Kidney capillary endothelial cell (primary cell): ENCODE measurements around the gene R3HDM2.
"Not testable (repeated sequence)": the region's sequence is repeated elsewhere in the genome, so short reads cannot be mapped to it uniquely, and the experiment has no call there.

Experiments used
- DNase-seq: peaks from one replicate; pipeline ENCODE4 v3.0.0-alpha.2; 2018; ENCODE audit warnings: low spot score

Gene R3HDM2

DNA sequence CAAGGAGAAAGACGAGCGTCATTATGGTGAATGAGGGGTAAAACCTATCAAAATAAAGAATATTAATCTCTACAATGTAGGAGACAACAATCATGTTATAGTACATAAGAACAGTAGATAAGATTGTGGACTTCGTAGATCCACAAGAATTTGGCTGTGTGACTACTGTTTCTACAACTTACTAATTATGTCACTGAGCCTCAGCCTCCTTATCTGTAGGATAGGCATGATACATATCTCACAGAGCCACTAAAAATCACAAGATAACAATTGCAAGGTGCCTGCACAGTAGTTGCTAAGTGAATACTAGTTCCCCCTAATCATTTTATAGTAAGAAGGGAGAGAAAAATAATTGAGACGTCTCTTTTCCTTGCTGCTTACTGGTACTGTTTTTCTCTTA is 101.6 kb downstream of the R3HDM2 start:
- no peak for DNase-seq

DNA sequence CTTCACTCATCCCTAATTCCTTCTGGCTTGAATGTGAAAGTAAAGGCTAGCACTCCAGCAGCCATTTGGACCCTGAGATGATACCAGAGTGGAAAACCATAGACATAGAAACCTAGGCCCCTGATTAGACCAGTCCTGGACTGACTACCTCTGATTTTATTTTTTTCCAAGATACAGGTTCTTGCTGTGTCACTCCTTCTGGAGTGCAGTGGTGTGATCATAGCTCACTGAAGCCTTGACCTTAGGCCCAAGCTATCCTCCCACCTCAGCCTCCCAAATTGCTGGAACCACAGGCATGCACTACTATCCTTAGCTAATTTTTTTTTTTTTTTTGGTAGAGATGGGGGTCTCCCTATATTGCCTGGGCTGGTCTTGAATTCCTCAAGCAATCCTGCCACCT is 105.4 kb downstream of the R3HDM2 start:
- DNase-seq, result no peak

DNA sequence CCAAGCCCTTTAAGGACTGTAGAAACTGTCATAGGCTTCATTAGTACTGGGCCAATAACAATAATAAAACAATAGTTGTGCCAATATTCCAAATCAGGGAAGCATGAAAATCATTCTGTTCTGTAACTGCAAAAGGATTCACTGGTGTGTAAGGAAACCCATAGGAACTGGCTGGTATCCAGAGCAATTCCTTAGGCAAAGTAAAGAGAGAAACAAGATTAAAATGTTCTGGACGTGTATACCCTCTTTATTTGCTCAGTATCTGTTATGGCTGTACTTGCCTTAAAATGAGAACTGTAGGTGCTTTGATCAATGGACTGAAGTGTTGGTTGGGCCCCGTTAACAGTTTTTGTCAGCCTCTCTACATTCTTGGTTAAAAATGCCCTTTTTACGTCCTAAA is 107.4 kb downstream of the R3HDM2 start:
- no peak for DNase-seq

DNA sequence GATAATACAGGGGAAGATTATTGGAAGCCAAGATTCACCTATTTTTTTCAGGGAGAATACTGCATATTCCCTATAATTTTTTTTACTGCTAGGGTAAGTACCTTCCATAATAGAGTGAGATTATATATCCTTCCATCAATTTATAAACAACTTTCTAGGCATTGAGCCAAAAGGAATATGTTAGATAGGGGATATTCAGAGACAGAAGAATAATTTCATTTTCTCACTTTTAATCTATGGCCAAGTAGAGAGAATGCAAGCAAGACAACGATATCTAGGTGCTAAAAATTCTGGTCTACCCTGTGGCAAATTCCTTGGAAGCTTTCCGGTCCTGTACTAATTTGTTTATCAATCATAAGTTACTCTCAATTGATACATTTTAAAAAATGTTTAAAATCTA is 110.2 kb downstream of the R3HDM2 start:
- DNase-seq, result no peak

DNA sequence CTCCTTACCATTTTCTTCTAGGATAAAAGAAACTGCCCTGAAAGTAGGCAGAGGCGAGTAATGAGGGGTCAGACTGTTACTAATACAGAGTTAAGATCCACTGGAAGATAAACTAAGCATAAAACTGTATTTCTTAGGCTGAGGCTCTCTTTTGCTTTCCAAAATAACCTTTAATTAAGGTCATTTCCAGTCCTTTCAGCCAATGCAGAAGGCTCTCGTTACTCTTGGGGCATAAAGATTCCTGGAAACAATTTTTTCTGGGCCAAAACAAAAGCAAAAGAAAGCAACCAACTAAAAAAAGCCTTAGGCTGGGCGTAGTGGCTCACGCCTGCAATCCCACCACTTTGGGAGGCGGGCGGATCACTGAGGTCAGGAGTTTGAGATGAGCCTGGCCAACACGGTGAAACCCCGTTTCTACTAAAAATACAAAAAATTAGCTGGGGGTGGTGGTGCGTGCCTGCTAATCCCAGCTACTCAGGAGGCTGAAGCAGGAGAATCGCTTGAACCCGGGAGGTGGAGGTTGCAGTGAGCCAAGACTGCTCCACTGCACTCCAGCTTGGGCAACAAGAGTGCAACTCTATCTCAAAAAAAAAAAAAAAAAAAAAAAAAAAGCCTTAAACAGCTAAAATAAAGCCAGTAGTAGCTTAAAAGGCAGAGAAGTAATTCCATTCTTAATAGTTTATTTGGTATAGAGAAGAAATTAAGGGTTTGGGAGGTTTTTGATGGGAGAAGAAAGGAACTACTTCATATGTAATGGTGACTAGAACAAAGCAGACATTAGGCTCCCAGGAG is 111.0 kb downstream of the R3HDM2 start:
- DNase-seq, result no peak

DNA sequence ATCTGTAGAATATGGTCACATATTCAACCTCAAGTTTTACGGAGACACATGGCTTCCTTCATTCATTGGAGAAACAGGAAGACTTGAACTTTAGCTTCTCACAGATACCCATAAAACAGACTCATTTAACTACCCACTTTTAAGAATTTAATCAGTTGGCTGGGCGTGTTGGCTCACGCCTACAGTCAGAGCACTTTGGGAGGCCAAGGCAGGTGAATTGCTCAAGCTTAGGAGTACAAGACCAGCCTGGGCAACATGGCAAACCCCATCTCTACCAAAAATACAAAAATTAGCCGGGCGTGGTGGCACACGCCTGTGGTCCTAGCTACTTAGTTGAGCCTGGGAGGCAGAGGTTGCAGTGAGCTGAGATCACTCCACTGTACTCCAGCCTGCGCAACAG is 115.2 kb downstream of the R3HDM2 start:
- no peak for DNase-seq

DNA sequence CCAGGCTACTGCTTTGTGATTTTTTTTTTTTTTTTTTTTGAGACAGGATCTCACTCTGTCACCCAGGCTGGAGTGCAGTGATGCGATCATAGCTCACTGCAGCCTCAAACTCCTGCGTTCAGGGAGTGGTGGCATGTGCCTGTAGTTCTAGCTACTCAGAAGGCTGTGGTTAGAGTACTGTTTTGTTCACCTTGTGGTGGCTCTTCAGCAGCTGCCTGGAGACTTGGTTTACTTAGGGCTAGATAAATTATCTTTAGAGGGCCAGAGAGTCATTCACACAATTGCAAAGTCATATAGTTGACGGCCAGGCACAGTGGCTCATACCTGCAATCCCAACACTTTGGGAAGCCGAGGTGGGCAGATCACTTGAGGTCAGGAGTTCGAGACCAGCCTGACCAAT is 118.6 kb downstream of the R3HDM2 start:
- not testable (repeated sequence) for DNase-seq

DNA sequence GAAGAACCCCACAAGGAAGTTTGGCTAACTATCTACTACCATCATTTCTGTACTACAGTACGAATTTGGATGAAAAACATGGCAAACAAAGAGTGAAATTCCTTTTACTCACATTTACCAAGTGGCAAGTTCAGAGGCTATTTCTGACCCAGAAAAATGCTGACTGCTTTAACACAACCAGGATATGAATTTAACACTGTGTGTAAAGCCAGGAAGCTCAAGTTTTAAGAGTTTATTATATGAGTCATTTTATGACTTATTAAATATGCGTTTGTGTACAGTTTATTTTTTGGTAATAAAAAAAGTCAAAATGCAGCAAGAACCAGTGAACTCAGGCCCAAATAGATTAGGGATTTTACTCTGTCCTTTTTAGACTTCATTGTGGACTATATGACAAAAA is 121.4 kb downstream of the R3HDM2 start:
- peak; percentile 65 for DNase-seq

DNA sequence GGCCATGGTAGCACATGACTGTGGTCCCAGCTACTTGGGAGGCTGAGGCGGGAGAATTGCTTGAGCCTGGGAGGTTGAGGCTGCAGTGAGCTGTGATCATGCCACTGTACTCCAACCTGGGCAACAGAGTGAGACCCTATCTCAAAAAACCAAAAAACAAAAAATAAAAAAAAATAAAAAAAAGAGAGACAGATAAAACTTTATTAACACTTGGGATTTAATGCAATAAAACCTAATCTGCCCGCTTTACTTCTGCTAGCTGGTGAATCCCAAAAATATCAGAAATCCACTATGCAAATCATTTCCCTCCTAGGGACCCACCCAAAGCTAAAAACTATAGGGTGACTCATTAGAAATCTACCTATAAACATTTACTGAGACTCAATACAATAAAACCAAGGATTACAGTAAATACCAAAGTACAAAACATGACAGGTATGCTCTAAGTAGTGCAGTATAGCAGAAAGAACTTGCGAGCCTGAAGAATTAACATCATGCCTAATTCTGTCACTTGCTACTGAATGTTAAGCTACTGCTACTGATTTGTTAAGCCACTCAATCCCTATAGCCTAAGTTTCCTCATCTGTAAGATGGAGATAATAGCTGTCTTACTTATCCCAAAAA is 129.8 kb downstream of the R3HDM2 start:
- DNase-seq, result no peak

DNA sequence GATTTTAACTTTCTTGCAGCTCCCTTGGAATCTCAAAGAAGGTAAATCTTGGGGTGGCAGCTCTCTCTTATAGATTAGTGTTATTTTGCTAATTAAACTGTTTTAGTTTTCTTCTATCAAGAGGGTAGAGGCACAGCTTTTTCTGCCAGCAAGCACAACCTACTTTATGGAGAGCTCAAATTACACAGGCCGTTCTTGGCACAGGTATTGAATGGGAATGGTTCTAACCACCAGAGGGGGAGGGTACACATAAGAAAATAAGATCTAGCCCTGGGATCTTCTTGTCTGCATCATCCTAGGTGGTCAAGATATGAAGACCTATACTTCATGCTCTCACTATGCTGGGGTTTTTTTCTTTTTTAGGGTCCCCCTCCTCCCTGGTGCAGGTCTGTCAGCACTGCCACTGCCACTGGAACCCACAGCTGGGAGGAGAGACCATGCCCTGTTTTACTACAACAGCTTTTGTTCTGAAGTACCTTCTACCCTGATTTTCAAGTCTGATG is 131.3 kb downstream of the R3HDM2 start:
- DNase-seq, result no peak

DNA sequence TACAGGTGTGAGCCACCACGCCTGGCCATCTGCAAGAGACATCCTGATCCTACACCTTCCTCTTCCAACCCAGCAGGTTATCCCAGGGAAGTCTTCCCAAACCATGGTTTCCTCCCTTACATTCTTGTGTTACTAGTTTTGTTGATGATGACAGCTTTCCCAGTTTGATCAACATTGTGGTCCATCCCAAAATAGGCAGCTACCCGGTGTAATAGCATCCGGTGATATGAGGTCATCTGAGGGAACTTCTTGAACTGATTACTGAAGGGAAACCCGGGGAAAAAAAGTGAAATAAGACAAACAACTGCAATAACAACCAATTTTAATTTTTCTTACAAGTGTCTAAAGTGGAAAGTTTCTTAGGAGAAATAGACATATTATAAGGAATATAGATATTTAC is 134.6 kb downstream of the R3HDM2 start:
- no peak for DNase-seq

DNA sequence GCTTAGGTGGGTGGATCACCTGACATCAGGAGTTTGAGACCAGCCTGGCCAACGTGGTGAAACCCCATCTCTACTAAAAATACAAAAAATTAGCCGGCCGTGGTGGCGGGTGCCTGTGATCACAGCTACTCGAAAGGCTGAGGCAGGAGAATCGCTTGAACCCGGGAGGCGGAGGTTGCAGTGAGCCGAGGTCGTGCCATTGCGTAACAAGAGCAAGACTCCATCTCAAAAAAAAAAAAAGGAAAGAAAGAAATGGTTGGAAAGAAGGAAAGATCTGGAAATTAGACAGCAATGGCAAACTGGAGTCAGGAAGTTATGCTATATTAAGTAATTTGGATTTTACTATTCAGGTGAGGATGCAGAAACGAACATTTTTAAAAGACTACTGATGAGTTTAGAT is 148.8 kb downstream of the R3HDM2 start:
- DNase-seq, result not testable (repeated sequence)

DNA sequence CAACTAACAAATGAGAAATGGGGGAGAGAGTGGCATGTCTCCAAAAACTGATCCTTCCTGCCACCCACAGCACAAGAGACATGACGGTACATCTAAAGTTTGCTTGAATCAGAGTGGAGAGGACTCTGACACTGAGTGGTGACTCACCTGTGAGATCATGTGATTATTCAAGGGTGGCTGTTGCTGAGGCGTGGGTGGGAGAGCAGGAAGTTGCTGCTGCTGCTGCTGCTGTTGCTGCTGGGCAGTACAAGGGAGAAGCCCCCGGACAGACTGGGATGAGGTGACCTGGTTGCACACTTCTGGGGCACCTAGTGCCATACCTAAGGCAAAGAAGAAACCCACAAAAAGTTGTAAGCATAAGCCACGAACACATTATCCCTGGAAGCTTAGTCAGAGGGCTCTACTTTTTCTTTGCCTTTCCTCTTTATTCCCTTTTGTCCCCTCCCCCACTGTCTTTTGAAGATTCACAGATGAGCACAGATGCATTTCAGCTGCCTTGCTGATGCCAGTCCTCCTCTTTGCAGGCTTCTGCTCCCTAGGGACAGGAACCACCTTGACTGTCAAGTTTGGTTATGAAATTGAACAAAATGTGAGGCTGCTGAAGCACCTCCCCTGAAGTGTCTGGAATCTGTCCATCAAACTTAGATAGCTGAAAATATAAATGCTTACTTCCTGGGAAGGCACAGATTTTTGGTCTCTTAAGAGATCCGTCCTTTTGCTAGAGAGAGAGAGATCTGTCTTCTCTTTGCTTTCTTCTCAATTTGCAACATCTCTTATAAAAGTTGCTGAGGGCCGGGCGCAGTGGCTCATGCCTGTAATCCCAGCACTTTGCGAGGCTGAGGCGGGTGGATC is 150.4 kb downstream of the R3HDM2 start:
- DNase-seq, result peak; percentile 85

DNA sequence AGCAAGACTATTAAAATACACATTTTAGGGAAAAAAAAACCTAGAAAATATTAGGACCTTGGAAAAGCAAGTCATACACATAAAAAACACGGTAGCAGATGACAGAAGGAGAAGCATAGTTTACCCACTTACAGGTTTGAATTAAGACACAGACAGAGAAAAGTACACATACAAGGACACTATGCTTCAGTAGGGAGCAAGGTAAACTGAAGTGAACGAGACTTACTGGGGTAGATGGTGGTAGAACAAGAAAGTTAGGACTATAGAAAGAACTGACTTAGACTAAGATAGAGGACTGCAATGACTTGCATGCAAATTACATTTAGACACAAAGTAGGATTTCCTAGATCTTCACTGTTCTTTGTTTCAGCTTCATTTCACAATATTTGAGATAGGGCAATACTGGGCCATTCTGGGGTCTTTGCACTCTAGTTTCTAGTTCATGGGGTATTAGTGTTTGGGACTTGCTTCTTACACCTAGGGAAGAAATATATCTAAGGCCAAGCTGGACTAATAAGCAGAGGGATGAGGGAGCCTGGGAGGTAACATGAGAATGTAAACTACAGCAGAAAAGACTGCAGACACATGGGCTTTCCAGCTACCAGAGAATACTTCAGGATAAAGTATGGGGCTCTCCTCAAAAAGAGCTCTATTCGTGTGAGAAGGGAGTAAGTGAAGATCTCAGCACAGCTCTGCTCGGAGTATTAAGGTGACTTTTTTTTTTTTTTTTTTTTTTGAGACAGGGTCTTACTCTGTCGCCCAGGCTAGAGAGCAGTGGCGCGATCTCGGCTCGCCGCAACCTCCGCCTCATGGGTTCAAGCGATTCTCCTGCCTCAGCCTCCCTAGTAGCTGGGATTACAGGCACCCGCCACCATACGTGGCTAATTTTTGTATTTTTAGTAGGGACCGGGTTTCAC is 152.1 kb downstream of the R3HDM2 start:
- DNase-seq, result no peak

DNA sequence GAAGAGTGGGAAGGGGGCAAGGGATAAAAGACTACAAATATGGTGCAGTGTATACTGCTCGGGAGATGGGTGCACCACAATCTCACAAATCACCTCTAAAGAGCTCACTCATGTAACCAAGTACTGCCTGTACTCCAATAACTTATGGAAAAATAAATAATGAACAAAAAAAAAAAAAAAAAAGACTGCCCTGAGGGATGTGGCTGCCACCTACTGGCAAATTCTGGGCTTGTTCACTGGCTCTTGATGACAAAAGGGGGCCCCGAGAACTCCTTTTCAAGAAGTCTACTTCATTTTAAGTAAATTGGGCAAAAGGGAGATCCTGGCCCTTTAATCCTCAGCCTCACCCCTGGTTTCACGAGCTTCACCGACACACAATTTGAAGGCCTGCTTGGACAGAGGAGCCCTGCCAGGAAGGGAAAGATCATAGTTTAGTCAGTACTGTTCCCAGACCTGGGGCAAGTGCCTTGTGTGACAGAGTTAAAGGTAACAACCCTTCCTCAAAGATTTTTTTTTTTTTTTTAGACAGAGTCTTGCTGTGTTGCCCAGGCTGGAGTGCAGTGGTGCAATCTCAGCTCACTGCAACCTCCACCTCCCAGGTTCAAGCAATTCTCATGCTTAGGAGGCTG is 153.8 kb downstream of the R3HDM2 start:
- no peak for DNase-seq

DNA sequence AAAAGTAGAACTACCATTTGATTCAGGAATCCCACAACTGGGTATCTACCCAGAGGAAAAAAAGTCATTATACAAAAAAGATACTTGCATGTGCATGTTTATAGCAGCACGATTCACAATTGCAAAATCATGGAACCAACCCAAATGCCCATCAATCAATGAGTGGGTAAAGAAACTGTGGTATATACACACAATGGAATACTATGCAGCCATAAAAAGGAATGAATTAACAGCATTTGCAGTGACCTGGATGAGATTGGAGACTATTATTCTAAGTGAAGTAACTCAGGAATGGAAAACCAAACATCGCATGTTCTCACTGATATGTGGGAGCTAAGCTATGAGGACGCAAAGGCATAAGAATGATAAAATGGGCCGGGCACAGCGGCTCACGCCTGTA is 154.6 kb downstream of the R3HDM2 start:
- not testable (repeated sequence) for DNase-seq

DNA sequence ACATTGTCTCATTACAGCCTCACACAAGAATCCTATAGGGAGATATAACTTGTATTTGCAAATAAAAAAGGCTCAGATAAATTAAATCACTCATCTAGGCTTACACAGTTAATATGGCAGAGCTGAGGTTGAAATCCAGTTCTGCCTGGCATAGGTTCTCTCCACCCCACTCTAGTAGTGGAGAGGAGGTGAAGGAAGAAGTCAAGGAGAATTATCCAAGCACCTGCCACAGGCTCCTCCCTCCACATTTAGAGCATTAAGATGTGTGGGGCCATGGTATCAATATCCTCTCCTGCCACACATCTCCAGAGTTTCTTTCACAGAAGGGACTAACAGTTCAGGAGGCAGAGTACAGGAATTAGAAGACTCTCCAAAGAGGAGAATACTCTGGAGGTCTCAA is 157.3 kb downstream of the R3HDM2 start:
- no peak for DNase-seq

DNA sequence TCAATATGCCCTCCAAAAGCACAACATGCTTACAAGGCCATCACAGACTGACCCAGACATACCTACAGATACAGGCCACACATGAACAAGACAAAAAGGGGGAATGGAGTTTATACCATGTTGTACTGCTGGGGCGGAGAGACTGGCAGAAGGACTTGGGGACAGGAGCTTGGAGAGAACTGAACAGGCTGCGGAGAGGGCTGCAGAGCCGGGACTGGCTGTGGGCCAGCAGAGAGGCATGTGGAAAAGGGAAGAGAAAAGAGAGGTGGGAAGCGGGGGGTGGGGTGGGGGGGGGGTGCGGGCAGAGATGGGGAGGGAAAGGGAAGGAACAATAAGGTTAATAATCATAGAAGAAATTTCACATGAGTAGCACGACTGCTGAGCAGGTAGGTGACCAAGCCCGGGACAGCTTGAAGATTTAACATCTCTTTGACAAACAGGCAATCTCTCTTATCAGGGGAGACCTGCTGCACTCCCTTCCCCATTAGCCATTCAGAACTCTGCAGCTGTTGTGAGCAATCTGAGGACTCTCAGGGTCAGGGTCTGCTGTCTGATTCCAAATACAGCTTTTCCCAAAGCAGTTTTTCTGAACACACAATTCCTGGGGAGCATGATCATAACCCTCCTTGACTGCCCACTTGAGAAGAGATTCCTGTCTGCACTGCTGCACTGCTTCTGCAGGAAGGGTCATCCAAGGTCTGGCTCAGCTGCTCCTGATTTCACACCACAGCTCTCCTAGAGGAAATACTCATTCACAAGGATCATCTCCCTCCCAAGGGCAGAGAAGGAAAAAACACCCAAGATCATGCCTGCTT is 158.3 kb downstream of the R3HDM2 start:
- DNase-seq, result peak; percentile 56

DNA sequence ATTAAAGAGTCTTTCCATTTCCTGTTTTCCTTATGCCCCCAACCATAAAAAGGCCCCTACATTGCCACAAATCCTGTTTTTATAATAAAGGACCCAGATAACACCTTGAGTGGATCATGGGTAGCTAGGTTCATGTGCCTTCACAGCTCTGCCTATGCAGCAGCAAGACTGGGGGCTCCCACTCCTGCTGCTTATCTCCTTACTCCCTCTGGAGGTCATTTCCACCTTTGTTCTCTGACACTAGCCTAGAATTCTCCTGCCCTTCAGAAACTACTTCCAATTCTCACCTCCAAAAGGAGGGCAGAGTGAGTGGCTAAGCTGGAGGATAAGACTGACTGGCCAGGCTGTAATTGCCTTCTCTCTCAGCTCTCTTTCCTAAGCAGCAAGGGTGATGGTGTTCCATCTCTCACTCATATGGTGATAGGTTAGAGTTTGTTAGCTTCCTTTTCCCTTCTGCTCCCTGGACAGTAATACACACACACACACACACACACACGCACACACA is 159.8 kb downstream of the R3HDM2 start:
- DNase-seq, result no peak

DNA sequence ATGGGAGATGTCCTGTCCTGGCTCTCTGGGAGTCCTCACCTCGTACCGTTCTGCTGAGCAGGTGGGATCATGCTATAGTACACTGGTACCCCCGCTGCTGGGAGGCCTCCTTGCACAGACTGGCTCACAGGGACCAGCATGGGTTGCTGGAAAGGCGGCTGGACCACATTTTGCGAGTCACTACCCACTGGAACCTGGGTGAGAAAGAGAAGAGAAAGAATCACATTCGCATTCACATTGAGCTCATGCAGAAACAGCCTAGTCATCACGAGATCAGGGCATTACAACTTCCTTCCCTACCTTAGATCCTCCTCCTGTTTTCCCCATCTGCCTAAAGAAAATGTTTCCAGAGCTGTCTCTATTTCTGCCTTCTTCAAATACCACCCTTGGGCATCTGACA is 162.6 kb downstream of the R3HDM2 start:
- no peak for DNase-seq
